C4-2B (cell line): ENCODE data around the gene IKZF4.

ENCODE experiments used
- ZFX ChIP-seq: fragments of 450-650 bp; IDR thresholded peaks from 2 replicates; pipeline ENCODE4 v1.6.1; 2017
- TF ChIP-seq, protein P1 (sequence below): fragments of 450-650 bp; conservative IDR thresholded peaks from 2 replicates; pipeline ENCODE4 v1.5.1; 2017; ENCODE audit warnings: mild to moderate bottlenecking

DNA sequence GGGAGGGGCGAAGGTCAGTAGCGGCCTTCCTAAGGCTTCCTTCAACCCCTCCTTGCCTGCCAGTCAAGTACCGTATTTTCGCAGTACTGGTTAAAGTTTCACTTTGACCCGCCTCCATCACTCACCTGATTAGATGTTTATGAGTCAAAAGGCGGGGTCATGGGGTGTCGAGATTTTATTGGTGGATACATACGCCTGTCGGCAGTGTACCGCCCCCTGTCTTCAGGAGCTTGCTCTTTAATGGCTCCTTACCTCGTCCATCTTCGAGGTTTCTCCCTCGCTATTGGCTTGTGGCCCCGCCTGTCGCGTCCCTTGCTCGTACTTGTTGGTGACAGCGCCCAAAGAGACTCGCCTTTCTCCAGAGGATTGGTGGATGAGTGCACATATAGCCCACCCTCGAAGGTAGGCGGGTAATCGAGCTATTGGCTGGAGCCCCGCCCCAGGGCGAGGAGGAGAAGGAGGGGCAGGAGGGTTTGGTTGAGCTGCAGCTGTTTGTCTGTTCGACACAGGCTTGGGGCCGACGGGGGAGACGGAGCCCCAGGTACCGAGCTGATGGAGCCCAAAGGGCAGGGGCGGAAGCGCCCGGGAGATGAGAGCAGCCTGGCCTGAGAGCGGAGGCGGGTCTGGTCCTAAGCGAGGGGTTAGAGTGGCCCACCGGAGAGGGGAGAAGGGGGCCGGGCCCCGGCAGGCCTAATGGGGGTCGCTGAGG lies 47.1 kb upstream of the IKZF4 start, which contains the start of gene RAB5B:
- TF ChIP-seq, protein P1, sequence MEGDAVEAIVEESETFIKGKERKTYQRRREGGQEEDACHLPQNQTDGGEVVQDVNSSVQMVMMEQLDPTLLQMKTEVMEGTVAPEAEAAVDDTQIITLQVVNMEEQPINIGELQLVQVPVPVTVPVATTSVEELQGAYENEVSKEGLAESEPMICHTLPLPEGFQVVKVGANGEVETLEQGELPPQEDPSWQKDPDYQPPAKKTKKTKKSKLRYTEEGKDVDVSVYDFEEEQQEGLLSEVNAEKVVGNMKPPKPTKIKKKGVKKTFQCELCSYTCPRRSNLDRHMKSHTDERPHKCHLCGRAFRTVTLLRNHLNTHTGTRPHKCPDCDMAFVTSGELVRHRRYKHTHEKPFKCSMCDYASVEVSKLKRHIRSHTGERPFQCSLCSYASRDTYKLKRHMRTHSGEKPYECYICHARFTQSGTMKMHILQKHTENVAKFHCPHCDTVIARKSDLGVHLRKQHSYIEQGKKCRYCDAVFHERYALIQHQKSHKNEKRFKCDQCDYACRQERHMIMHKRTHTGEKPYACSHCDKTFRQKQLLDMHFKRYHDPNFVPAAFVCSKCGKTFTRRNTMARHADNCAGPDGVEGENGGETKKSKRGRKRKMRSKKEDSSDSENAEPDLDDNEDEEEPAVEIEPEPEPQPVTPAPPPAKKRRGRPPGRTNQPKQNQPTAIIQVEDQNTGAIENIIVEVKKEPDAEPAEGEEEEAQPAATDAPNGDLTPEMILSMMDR: no peak
- TF ChIP-seq ZFX: no peak; the same call in 1 of the 2 replicates
